Esophagus squamous epithelium (tissue), 4 donors: ENCODE data around the gene GMDS.

ENCODE experiments used
- POLR2A ChIP-seq, 4 donors: fragments of 450-650 bp; IDR thresholded peaks; one replicate each; pipeline ENCODE4 v1.6.1; 2017; ENCODE audit warnings: antibody characterized with exemption in 4 of 4, mild to moderate bottlenecking in 4 of 4, moderate library complexity in 3 of 4
- TF ChIP-seq, protein P1 (sequence below), 6 experiments: fragments of 450-650 bp in 4 of 6; fragments of 200-600 bp in 2 of 6; sonication (generic) in 2 of 6; IDR thresholded peaks; one replicate each; pipeline ENCODE4 v1.5.1; 2016 to 2019; ENCODE audit warnings: antibody characterized with exemption in 6 of 6, mild to moderate bottlenecking in 4 of 6, moderate library complexity in 4 of 6

DNA sequence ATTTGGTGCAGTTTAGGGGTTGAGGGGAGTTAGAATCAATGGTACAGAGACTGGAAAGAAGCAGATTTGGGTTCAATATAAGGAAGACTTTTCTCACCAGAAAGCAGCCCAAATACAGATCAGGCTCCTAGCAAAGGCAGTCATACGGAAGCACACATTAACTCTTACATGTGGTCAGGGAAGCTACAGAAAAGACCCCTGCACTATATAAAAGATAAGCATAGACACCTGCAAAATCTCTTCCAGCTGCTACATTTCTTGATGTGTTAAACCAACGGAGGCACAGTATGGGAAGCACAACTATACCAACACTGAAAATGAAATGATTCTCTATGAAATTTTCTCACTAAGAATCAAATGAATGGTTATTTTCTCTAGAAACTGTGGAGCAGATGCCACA lies 150.8 kb downstream of the GMDS start:
- TF ChIP-seq, protein P1, sequence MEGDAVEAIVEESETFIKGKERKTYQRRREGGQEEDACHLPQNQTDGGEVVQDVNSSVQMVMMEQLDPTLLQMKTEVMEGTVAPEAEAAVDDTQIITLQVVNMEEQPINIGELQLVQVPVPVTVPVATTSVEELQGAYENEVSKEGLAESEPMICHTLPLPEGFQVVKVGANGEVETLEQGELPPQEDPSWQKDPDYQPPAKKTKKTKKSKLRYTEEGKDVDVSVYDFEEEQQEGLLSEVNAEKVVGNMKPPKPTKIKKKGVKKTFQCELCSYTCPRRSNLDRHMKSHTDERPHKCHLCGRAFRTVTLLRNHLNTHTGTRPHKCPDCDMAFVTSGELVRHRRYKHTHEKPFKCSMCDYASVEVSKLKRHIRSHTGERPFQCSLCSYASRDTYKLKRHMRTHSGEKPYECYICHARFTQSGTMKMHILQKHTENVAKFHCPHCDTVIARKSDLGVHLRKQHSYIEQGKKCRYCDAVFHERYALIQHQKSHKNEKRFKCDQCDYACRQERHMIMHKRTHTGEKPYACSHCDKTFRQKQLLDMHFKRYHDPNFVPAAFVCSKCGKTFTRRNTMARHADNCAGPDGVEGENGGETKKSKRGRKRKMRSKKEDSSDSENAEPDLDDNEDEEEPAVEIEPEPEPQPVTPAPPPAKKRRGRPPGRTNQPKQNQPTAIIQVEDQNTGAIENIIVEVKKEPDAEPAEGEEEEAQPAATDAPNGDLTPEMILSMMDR (IDR thresholded peaks at IDR 0.05), result no peak
- TF ChIP-seq POLR2A (IDR thresholded peaks at IDR 0.05), result no peak
